HEK293 (cell line): Measurements from ENCODE around the gene DLEC1.

Experiments used
- CTCF ChIA-PET: fragments of 350-600 bp; formaldehyde crosslinking; extraction: SDS; loops from one replicate; lab custom pipeline; 2021; ENCODE audit warnings: antibody characterized with exemption; lab: Yijun Ruan, JAX
- POLR2A ChIA-PET: fragments of 300-600 bp; formaldehyde crosslinking; extraction: SDS; loops from one replicate; lab custom pipeline; 2020; ENCODE audit warnings: antibody characterized with exemption, inconsistent platforms; lab: Yijun Ruan, JAX
- H3K27ac ChIP-seq: fragments of 200-500 bp; sonication (Bioruptor generic); 2 replicates; pipeline ENCODE4 v1.5.1; 2014; ENCODE audit warnings: low read depth, low read length, control low read depth, inconsistent platforms; ENCODE audit errors: extremely low read depth
- H3K36me3 ChIP-seq, 2 experiments: fragments of 200-500 bp in 1 of 2; sonication (Bioruptor generic) in 1 of 2; 1 replicate in 1 of 2; 2 replicates in 1 of 2; pipeline ENCODE4 v1.5.1; 2014 to 2017; ENCODE audit warnings: inconsistent platforms in 2 of 2, low read length in 2 of 2; ENCODE audit not compliant: control insufficient read depth in 2 of 2, insufficient read depth in 1 of 2
- H3K4me1 ChIP-seq: fragments of 200-500 bp; sonication (Bioruptor generic); 2 replicates; pipeline ENCODE4 v1.5.1; 2014; ENCODE audit warnings: mild to moderate bottlenecking, low read length, inconsistent platforms; ENCODE audit not compliant: control insufficient read depth, insufficient read depth
- H3K4me3 ChIP-seq: 2 replicates; pipeline ENCODE4 v1.5.1; 2011; ENCODE audit warnings: low read depth, mild to moderate bottlenecking, control low read depth, low read length, moderate library complexity
- H3K9me3 ChIP-seq: fragments of 200-500 bp; sonication (Bioruptor generic); 2 replicates; pipeline ENCODE4 v1.5.1; 2014; ENCODE audit warnings: low read depth, low read length, inconsistent platforms; ENCODE audit not compliant: control insufficient read depth, insufficient read depth
- GFI1B ChIP-seq: fragments of 450-650 bp; formaldehyde crosslinking; IDR thresholded peaks from 2 replicates; pipeline ENCODE4 v1.5.1; 2016; ENCODE audit warnings: missing biosample characterization, missing genetic modification characterization
- HOXC10 ChIP-seq: sonication (generic); formaldehyde crosslinking; IDR thresholded peaks from 2 replicates; pipeline ENCODE4 v1.8.1; 2023; ENCODE audit warnings: mild to moderate bottlenecking, missing genetic modification reagents
- RBAK ChIP-seq: fragments of 450-650 bp; formaldehyde crosslinking; IDR thresholded peaks from 2 replicates; pipeline ENCODE4 v1.5.1; 2016; ENCODE audit warnings: missing biosample characterization, missing genetic modification characterization
- ZBTB44 ChIP-seq: fragments of 450-650 bp; IDR thresholded peaks from 2 replicates; pipeline ENCODE4 v1.5.1; 2018; ENCODE audit warnings: missing biosample characterization, mild to moderate bottlenecking, missing genetic modification characterization
- ZBTB48 ChIP-seq: fragments of 450-650 bp; formaldehyde crosslinking; IDR thresholded peaks from 2 replicates; pipeline ENCODE4 v1.5.1; 2016; ENCODE audit warnings: missing biosample characterization, missing genetic modification characterization
- ZNF10 ChIP-seq: fragments of 450-650 bp; formaldehyde crosslinking; IDR thresholded peaks from 2 replicates; pipeline ENCODE4 v1.5.1; 2017; ENCODE audit warnings: missing biosample characterization, missing genetic modification characterization
- ZNF114 ChIP-seq: fragments of 450-650 bp; formaldehyde crosslinking; IDR thresholded peaks from 2 replicates; pipeline ENCODE4 v1.5.0; 2017; ENCODE audit warnings: missing biosample characterization, missing genetic modification characterization
- ZNF174 ChIP-seq: fragments of 450-650 bp; formaldehyde crosslinking; IDR thresholded peaks from 2 replicates; pipeline ENCODE4 v1.5.0; 2017; ENCODE audit warnings: missing biosample characterization, mild to moderate bottlenecking, missing genetic modification characterization
- ZNF202 ChIP-seq: fragments of 450-650 bp; formaldehyde crosslinking; IDR thresholded peaks from 2 replicates; pipeline ENCODE4 v1.5.1; 2016; ENCODE audit warnings: missing biosample characterization, missing genetic modification characterization, borderline replicate concordance
- ZNF211 ChIP-seq: fragments of 450-650 bp; formaldehyde crosslinking; IDR thresholded peaks from 2 replicates; pipeline ENCODE4 v1.5.1; 2016; ENCODE audit warnings: low read depth, missing biosample characterization, missing genetic modification characterization
- ZNF223 ChIP-seq: fragments of 450-650 bp; formaldehyde crosslinking; IDR thresholded peaks from 2 replicates; pipeline ENCODE4 v1.5.1; 2016; ENCODE audit warnings: missing biosample characterization, missing genetic modification characterization
- ZNF423 ChIP-seq: fragments of 450-650 bp; formaldehyde crosslinking; IDR thresholded peaks from 2 replicates; pipeline ENCODE4 v1.5.1; 2016; ENCODE audit warnings: missing biosample characterization, missing genetic modification characterization
- ZNF560 ChIP-seq: fragments of 450-650 bp; formaldehyde crosslinking; IDR thresholded peaks from 2 replicates; pipeline ENCODE4 v1.5.1; 2017; ENCODE audit warnings: missing biosample characterization, missing genetic modification characterization, borderline replicate concordance
- ZNF624 ChIP-seq: fragments of 450-650 bp; formaldehyde crosslinking; IDR thresholded peaks from 2 replicates; pipeline ENCODE4 v1.5.1; 2017; ENCODE audit warnings: missing biosample characterization, missing genetic modification characterization
- ZNF677 ChIP-seq: fragments of 450-650 bp; IDR thresholded peaks from 2 replicates; pipeline ENCODE4 v1.5.0; 2018; ENCODE audit warnings: missing biosample characterization, mild to moderate bottlenecking, missing genetic modification characterization, moderate library complexity
- ZNF785 ChIP-seq: fragments of 450-650 bp; formaldehyde crosslinking; IDR thresholded peaks from 2 replicates; pipeline ENCODE4 v1.5.1; 2016; ENCODE audit warnings: missing biosample characterization, missing genetic modification characterization
- ZSCAN16 ChIP-seq: fragments of 450-650 bp; formaldehyde crosslinking; IDR thresholded peaks from 2 replicates; pipeline ENCODE4 v1.5.1; 2016; ENCODE audit warnings: missing biosample characterization, missing genetic modification characterization
- TF ChIP-seq, protein P1 (sequence below): fragments of 450-650 bp; formaldehyde crosslinking; IDR thresholded peaks from 2 replicates; pipeline ENCODE4 v1.5.1; 2016; ENCODE audit warnings: missing biosample characterization, missing genetic modification characterization, low read depth
- TF ChIP-seq, protein P2 (sequence below): fragments of 450-650 bp; formaldehyde crosslinking; IDR thresholded peaks from 2 replicates; pipeline ENCODE4 v1.5.1; 2016; ENCODE audit warnings: missing biosample characterization, missing genetic modification characterization
- TF ChIP-seq, protein P3 (sequence below): fragments of 450-650 bp; formaldehyde crosslinking; IDR thresholded peaks from 2 replicates; pipeline ENCODE4 v1.5.1; 2016; ENCODE audit warnings: missing biosample characterization, missing genetic modification characterization

The DLEC1 gene

GRCh38 chr3:38097446-38098375, 58.7 kb downstream of the DLEC1 start:
- Histone ChIP-seq H3K36me3 (no peaks in the 10 kb centered on the region), H3K9me3 (no peaks in the 10 kb centered on the region), H3K4me3 (no peak overlapping the region), H3K27ac (no peak overlapping the region), H3K4me1 (no peaks in the 10 kb centered on the region)
- POLR2A ChIA-PET = no interaction called here
- CTCF ChIA-PET = interaction anchor here (0.6 kb wide), 1 partner anchor 221 kb away, joined by 3 read pairs; no protein-coding TSS in a partner anchor
- TF ChIP-seq, protein P1, sequence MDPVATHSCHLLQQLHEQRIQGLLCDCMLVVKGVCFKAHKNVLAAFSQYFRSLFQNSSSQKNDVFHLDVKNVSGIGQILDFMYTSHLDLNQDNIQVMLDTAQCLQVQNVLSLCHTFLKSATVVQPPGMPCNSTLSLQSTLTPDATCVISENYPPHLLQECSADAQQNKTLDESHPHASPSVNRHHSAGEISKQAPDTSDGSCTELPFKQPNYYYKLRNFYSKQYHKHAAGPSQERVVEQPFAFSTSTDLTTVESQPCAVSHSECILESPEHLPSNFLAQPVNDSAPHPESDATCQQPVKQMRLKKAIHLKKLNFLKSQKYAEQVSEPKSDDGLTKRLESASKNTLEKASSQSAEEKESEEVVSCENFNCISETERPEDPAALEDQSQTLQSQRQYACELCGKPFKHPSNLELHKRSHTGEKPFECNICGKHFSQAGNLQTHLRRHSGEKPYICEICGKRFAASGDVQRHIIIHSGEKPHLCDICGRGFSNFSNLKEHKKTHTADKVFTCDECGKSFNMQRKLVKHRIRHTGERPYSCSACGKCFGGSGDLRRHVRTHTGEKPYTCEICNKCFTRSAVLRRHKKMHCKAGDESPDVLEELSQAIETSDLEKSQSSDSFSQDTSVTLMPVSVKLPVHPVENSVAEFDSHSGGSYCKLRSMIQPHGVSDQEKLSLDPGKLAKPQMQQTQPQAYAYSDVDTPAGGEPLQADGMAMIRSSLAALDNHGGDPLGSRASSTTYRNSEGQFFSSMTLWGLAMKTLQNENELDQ (tag by site-specific recombination) = no peak
- no peak for TF ChIP-seq ZSCAN16 (tag by site-specific recombination)
- TF ChIP-seq HOXC10 (CRISPR knock-in tag) = no peak
- TF ChIP-seq ZNF624 (tag by site-specific recombination) = no peak
- TF ChIP-seq, protein P2, sequence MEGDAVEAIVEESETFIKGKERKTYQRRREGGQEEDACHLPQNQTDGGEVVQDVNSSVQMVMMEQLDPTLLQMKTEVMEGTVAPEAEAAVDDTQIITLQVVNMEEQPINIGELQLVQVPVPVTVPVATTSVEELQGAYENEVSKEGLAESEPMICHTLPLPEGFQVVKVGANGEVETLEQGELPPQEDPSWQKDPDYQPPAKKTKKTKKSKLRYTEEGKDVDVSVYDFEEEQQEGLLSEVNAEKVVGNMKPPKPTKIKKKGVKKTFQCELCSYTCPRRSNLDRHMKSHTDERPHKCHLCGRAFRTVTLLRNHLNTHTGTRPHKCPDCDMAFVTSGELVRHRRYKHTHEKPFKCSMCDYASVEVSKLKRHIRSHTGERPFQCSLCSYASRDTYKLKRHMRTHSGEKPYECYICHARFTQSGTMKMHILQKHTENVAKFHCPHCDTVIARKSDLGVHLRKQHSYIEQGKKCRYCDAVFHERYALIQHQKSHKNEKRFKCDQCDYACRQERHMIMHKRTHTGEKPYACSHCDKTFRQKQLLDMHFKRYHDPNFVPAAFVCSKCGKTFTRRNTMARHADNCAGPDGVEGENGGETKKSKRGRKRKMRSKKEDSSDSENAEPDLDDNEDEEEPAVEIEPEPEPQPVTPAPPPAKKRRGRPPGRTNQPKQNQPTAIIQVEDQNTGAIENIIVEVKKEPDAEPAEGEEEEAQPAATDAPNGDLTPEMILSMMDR (tag by site-specific recombination) = no peak
- TF ChIP-seq ZNF114 (tag by site-specific recombination) = no peak
- no peak for TF ChIP-seq ZNF560 (tag by site-specific recombination)
- TF ChIP-seq RBAK = no peak
- TF ChIP-seq, protein P3, sequence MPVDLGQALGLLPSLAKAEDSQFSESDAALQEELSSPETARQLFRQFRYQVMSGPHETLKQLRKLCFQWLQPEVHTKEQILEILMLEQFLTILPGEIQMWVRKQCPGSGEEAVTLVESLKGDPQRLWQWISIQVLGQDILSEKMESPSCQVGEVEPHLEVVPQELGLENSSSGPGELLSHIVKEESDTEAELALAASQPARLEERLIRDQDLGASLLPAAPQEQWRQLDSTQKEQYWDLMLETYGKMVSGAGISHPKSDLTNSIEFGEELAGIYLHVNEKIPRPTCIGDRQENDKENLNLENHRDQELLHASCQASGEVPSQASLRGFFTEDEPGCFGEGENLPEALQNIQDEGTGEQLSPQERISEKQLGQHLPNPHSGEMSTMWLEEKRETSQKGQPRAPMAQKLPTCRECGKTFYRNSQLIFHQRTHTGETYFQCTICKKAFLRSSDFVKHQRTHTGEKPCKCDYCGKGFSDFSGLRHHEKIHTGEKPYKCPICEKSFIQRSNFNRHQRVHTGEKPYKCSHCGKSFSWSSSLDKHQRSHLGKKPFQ (tag by site-specific recombination) = no peak
- TF ChIP-seq ZBTB44 = no peak
- no peak for TF ChIP-seq ZNF677 (tag by site-specific recombination)
- TF ChIP-seq ZNF423 = no peak
- TF ChIP-seq ZBTB48 (tag by site-specific recombination) = no peak
- no peak for TF ChIP-seq ZNF785 (tag by site-specific recombination)
- no peak for TF ChIP-seq ZNF10 (tag by site-specific recombination)
- no peak for TF ChIP-seq ZNF202 (tag by site-specific recombination)
- no peak for TF ChIP-seq ZNF174 (tag by site-specific recombination)
- no peak for TF ChIP-seq ZNF223 (tag by site-specific recombination)
- TF ChIP-seq GFI1B (tag by site-specific recombination) = no peak
- no peak for TF ChIP-seq ZNF211 (tag by site-specific recombination)
